ENCODE data around the gene HTRA3.

Gene HTRA3

DNA sequence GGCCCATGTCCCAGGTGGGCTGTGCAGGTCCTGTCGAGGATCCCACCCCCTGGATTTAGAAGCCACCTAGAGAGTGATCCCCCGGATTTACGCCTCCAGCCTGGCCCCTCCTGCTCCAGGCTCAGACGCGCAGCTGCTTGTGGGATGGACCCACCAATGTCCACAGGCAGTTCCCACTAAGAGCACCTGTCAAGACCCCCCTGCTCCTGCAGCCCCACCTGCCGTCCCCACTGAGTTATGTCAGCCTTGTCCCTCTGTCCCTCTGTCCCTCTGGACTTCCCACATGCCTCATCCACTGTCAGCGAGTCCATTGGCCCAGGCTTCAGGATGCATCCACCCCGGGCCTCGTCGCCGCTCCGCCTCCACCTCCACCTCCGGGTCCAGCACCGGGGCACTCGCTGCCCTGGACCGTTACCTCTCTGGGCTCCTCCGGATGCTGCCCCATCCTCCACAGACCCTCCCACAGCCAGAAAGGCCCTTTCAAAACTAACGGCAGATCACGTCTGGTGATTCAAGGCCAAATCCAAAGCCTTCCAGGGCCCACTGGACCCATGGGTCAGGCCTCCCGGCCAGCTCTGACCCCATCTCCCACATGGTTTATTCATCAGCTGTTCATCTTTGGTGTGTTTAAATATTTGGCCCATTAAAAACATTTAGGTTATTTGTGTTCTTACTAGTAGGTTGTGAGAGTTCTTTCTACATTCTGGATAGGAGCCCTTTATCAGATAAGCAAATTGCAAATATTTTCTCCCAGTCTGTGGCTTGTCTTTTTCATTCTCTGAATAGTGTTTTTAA, 28.3 kb downstream of the HTRA3 start:
- no peak for DNase-seq

DNA sequence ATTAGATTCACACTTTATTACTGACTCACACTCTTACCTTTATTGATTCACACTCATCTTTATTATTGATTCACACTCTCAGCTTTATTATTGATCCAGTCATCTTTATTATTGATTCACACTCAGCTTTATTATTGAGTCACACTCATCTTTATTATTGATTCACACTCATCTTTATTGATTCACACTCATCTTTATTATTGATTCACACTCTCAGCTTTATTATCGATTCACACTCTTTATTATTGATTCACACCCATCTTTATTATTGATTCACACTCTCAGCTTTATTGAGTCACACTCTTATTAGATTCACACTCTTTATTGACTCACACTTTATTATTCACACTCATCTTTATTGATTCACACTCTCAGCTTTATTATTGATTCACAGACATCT, 31.3 kb downstream of the HTRA3 start:
- DNase-seq: no peak

DNA sequence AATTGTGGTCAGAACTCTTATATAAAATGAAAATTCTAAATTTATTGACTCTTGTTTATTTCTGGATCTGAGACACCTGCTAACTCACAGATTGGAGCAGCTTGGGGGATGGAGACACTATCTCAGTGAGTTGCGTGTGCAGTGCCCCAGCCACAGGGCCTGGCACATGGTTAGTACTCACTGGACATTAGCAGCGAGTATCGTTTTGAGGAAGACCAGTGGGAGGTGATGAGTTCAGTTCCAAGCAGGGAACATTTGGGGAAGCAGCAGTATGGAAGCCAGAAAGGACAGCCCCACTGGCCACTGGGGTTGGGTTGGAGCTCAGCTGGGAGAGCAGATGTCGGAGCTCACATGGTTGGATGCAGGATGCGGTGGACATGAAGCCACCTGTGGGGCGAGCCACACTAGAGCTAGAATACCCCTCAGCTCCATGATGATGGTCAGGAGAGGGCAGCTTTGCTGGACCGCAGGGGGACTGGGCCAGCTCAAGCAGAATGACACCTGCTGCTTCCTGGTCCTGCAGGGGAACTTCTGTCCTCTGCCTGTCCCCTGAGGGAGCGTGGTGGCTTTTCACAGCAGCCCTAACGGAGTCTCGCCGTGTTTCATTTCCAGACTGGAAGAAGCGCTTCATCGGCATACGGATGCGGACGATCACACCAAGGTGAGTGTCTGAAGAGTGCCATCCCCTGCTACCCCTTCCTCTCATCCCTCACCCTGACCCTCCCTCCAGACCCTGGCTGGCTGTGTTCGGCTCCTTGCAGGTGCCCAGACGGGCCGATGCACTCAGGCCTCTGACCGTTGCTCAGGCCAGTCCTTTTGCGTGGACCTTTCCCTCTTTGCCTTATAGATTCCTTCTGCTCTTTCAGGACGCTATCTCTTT, 32.5 kb downstream of the HTRA3 start:
- no peak for DNase-seq

DNA sequence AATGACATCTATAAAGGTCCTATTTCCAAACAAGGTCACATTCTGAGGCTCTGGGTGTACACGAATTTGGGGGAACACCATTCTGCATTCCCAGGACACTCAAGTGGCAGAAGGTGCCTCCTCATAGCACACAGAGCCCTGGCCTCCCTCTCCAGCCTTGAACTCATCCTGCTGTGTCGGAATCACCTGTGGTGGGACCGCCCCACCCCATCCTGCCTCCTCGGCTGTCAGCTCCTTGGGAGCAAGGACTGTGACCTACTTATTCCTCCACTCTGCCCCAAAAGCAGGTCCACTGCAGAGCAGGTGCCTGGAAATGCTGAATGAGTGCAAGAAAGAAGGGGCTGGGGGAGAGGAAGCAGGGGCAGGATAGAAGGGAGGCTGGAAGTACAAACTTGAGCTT, 33.5 kb downstream of the HTRA3 start:
- DNase-seq: no peak

GRCh38 chr4:8303485-8304281, 34.1 kb downstream of the HTRA3 start:
- no peak for DNase-seq

DNA sequence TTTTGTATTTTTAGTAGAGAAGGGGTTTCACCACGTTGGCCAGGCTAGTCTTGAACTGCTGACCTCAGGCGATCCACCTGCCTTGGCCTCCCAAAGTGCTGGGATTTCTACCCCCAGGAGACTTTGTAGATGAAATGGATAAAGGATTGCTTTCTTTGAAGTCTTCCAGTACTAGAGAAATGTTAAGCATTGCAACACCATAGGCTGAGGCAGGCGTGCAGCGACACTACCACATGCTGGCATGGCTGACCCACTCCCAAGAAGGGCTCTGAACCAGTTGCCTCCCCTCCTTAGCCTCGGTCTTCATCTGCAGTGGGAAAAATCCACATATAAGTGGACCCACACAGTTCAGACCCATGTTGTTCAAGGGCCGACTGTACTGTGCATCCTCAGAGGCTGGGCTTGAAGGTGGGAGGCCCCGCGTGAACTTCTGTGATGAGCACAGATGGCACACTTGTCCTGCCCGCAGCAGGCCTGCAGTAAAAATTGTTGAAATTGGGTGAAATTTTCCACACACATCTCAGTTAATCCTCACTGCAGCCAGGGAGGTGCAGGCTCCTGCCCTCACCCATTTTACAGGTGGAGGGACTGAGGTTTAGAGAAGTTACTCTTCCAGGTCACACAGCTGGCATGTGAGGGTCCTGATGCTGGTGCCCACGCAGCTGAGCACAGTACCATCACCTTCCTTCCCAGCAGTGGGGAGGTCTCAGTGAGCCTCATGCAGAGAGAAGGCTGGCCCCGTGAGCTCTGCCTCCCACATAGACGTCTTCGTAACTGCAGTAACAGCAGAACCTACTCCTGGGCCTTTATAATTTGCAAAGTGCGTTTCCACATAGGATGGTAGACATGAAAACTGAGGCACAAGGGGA, 35.5 kb downstream of the HTRA3 start:
- no peak for DNase-seq

DNA sequence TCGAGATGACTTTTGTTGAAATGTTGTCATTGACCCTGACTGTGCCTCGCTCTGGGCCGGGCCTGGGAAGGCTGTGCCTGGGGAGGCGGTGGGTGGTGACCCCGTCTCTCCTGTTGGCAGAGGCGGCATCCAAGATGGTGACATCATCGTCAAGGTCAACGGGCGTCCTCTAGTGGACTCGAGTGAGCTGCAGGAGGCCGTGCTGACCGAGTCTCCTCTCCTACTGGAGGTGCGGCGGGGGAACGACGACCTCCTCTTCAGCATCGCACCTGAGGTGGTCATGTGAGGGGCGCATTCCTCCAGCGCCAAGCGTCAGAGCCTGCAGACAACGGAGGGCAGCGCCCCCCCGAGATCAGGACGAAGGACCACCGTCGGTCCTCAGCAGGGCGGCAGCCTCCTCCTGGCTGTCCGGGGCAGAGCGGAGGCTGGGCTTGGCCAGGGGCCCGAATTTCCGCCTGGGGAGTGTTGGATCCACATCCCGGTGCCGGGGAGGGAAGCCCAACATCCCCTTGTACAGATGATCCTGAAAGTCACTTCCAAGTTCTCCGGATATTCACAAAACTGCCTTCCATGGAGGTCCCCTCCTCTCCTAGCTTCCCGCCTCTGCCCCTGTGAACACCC, 36.4 kb downstream of the HTRA3 start:
- DNase-seq: no peak

- no peak for DNase-seq
These were observed 37.0 kb downstream of the HTRA3 start for GRCh38 chr4:8306511-8307021.

DNA sequence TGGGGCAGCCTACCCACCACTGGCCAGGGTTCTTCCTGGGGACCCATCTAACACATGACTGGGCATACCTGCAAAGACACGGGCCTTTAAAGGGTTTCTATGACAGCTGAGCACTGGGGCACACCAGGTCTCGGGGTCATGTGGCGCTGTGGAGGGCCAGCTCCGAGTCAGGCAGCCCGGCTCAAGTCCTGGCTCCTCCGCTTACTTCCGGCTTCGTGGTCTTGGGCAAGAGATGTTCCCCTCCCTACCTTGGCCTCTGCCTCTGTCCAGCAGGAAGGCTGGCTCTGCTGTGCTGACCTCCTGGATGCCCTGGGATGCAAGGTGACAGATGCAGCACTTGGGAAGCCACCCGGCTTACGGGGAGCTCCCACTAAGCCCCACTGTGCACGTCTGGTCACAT, 37.6 kb downstream of the HTRA3 start:
- no peak for DNase-seq

DNA sequence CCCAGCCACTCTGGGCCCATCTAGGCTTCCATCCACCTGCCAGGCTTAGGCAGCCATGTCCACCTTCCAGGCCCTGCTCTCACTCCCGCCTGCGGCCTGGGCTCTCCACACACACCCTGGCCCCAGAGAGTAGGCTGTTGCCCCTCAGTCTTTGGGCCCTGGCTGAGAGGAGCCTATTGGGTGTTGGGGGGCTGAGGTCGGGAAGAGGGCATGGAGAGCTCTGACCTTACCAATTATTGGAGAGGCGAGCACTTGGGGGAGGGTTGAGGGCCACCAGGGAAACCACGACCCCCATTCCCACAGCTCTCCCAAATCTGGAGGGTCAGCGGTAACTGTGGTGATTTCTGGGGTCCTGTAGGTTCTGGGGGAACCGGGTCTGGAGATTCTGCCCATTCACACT, 38.2 kb downstream of the HTRA3 start:
- no peak for DNase-seq

DNA sequence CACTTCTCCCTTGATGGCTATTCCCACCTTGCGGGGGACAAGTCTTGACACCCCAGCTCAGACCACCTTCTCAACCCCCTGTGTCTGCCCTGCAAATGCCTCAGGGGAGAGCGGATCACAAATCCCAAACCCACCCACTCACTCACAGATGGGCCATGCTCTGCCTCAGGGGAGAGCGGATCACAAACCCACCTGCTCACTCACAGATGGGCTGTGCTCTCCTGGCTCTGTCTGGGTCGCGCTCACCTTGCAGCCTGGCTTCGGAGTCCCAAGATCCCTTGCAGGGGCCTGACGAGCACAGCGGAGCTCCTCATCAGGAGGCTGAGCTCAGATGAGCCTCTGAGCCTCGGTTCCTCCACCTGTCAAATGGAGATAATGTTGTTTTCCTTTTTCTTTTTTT, 38.6 kb downstream of the HTRA3 start:
- DNase-seq: no peak

DNA sequence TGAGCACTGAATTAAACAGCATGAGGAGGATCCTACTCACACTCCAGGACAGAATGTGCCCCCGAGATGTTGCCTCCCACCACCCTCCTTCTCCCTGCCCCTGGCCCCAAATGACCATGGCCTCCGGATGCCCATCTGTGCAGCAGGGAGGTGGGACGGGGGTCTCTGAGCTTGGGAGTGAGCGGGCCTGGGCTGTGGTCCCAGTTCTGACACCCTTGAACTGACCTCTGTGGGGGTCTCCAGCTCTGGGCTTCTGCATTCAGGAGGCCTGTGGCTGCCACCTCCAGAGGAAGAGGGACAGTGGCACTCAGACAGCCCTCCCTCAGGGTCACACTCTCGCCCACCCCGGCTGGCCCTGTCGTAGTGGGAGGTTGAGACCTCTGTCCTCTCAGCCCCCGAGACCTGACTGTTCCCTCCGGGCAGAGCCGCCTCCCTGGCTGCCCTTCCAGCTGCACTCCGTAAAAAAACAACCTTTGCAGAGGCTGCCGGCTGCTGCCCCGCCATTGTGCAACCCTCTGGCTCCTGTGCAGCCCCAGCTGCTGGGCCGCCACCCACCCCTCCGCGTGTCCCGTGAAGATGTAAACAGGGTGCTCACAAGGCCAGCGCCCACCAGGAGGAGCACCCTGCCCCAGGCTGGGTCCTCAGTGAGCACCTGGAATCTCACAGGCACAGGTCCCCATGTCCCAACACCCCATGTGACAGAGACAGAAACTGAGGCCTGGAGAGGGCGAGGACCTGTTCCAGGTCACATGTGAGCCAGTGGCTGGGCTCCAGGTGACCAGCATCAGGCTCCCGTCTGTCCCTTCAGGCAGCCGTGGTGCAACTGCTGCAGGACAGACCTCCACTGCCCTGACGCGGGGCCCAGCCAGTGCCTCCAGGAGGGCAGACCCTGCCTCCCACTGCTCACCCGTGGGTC, 39.6 kb downstream of the HTRA3 start:
- no peak for DNase-seq

- DNase-seq: no peak
These were observed 40.8 kb downstream of the HTRA3 start for GRCh38 chr4:8310306-8310705.

DNA sequence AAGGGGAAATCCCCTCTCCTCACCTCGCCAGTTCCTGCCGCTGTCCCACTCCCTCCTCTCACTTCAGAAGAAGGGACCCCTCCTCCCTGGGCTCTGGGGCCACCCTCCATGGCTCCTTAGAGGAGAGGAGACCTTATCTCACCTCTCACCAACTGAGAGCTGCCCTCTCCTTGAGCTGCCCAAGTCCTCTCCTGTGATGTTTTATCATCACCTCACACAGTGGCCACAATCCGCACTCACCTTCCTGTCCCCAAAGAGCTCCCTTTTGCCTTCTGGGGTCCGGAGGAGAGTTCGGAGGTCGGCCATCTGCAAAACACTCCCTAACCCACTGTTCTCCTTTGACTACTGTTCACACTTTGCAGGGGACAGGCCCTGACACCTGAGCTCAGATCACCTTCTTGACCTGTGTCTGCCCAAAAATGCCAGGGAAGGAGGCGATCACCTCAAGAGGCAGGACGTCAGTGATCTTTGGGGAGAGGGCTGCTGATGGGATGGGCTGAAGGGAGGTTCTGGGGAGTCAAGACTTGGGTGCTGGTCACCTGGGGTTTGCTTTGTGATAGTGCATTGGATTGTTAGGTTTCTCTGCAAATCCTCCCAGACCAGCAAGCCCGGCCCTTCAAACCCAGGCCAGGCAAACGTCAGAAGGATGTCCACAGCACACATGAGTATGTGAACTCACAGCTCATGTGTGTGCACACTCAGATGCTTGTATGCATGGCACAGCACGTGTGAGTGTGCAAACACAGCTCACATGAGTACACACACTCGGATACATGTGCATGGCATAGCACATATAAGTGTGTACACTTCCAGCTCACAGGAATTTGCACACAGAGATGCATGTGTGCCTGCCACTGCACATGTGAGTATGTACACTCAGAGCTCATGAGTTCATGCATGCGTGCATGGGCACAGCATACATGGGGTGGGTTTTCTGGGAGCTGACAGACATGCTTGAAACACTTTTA, 41.8 kb downstream of the HTRA3 start:
- no peak for DNase-seq

GRCh38 chr4:8312069-8312445, 42.5 kb downstream of the HTRA3 start:
- no peak for DNase-seq

DNA sequence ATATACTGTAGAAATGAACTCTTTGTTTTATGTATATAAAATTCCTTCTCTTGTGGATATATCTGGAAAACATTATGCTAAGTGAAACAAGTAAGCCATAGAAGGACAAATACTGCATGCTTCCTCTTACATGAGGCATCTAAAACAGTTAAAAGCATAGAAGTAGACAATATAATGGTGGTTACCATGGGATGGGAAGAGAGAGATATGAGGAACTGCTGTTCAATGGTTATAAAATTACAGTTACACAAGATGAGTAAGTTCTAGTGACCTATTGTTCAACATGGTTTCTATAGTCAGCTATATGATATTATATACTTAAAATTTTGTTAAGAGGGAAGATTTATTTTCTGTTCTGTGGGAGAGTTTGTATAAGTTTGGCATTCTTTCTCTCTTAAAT, 43.4 kb downstream of the HTRA3 start:
- DNase-seq: no peak

DNA sequence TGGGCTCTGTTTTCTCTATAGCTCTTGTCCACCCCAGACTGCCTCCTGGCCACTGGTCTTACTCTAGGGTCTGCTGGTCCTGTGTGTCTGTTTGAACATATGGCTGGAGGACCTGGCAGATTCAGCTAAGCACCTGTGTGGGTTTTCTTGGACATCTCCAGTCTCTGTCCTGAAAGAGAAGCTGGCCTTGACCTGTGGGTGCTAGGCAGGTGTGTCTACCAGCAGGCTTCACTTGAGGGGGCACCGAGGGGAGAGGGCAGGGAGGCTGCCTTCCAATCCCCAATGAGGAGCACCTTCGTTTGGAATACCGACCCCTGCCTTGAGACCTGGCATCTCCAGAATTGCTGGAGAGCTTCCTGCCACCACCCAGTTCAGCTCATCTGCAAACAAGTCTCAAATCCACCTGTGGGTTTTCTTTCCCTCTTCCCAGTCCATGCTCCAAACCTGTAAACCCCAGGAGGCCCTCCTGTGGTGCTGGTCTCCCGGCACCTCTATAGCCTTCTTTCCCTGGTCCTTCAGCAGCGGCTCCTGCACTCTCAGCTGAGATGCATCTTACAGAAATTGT, 45.2 kb downstream of the HTRA3 start:
- no peak for DNase-seq

GRCh38 chr4:8315435-8316250, 46.1 kb downstream of the HTRA3 start:
- no peak for DNase-seq

Measured in NCI-H524 treated with DMSO at 0.1 percent for 48 hours (cell line).